GM12892 (cell line): Measurements from ENCODE around the gene PLA2G3.

ENCODE experiments used
- POLR2A ChIP-seq: IDR thresholded peaks from 2 replicates; pipeline ENCODE4 v1.6.1; 2011; ENCODE audit warnings: low read depth, low read length, control low read depth
- POLR2AphosphoS5 ChIP-seq: IDR thresholded peaks from 2 replicates; pipeline ENCODE4 v1.6.1; 2011; ENCODE audit warnings: low read depth, low read length, control low read depth
- TAF1 ChIP-seq: IDR thresholded peaks from 2 replicates; pipeline ENCODE4 v1.6.1; 2011; ENCODE audit warnings: low read depth, mild to moderate bottlenecking, control low read depth, low read length, borderline replicate concordance

DNA sequence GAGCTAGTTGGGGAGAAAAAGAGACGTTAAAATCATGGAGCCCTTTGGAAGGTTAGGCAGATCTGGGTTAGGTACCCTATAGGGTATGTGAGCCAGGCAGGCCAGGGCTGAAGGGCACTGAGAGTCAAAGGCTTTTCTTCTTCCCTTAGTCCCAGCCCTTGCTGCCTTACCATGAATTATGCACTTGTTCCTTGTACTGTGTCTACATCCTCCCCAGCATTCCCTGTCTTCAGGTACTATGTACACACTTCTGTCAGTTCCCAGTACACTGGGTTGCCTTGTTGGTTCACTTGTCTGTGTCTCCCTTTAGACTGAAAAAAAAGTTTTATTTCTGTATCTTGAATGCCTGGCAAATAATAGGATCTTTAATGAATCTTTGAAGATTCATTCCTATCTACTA is 36.6 kb upstream of the PLA2G3 start:
- no peak for TF ChIP-seq POLR2A
- no peak for TF ChIP-seq POLR2AphosphoS5
- TF ChIP-seq TAF1 = no peak
